Muscle of arm (tissue), 12 donors: ENCODE measurements around the gene FOXL3. TPM values are rescaled to one million over a fixed set of nuclear protein-coding genes. Genes with fewer than 3 reads are reported as not detected.

Experiments
- DNase-seq: peaks from one replicate; pipeline ENCODE4 v3.0.0-alpha.2; 2013
- polyA plus RNA-seq, 12 donors: library from polyadenylated mRNA; unstranded; fragments of 120-200 nt; gene quantifications; one replicate each; pipeline ENCODE4 v1.2.1, GENCODE V29; 2013; ENCODE audit not compliant: insufficient read length in 12 of 12

FOXL3 gene
- polyA plus RNA-seq, 12 donors = not detected

DNA sequence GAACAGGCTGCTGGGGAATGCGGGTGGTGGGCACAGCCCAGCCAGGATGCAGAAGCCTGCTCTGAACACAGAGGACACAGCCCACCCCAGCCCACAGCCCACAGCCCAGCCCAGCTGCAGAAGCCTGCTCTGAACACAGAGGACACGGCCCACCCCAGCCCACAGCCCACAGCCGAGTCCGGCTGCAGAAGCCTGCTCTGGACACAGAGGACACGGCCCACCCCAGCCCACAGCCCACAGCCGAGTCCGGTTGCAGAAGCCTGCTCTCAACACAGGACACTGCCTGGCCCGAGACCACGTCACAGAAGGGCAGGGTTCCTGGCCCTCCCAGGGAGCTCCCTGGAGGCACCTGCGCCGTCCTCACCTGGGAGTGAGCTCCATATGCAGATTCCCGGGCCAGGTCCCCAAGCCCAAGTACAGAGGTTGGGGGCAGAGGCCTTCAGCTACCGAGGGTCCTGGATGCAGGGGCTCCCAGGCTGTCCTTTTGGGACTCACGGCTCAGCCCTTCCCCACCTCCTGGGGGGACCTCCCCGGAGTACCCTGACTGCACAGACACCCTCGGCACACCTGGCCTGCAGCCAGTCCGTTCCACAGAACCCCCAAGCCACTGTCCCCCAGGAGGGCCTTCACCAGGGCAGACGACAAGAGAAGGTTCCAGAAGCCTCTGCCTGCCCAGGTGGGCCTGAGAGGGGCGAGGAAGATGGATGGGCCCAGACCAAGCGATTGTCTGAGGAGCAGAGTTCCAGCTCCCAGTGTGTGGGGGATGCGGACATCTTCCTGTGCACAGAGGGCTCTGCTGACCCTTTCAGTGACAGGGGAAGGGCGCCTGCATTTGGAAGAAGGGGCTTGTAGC lies 23.7 kb upstream of the FOXL3 start:
- no peak for DNase-seq

DNA sequence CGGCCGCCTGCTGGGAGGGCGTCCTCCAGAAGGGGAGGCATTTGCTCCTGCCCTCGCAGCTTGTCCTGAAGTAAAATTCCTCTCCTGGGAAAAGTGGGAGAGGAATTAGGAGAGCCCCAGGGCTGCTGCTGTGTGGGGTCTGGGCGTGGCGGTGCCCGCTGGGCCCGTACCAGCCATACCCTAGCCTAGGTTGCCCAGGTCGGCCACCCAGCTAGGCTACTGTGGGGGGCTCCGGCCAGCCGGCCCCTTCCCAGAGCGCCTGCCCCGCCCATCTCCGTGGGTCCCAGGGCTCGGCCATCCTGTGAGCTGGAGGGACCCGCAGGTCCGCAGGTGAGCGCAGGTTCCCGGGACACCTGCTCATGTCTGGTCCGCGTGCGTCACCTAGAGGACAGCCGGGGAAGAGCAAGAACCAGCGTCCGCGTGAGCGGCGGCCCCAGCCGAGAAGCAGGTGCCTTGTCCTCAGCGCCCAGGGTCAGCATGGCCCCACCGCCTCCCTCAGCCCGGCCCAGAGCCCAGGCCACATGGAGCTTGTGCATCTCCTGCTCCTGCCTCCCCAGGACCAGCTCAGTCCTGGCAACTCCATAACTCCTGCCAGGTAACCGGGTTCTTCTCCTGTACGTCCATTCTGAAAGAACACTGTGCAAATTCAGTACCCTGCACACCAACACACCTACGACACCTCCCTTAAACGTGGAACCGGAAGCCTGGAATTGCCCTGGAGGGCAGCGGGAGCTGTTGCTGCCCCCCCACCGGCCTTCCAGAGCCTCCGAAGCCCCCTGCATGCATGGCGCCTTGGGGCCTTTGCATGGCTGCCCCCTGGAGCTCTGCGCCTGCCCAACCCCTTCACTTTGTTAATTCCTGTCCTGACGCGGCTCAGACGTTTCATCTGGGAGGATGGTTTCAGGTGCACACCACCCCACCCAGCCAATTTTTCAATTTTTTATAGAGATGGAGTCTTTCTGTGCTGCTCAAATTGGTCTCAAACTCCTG lies 22.8 kb upstream of the FOXL3 start:
- DNase-seq = no peak

DNA sequence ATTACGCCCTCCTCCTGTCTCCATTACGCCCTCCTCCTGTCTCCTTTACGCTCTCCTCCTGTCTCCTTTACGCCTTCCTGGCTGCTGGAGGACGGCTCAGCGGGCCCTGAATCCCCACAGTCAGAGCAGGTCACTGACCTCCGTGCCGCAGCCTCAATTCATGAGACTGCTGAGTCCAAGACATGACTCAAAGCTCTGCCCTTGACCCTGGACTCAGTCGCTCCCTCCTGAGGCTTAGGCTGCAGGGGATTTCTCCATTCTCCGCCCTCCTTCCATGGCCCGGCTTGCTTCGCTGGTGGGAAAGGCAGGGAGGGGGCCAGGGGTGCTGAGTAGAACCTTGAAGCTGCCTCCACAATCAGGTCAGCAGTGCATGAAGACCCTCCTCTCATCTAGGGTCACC lies 21.0 kb upstream of the FOXL3 start:
- no peak for DNase-seq

DNA sequence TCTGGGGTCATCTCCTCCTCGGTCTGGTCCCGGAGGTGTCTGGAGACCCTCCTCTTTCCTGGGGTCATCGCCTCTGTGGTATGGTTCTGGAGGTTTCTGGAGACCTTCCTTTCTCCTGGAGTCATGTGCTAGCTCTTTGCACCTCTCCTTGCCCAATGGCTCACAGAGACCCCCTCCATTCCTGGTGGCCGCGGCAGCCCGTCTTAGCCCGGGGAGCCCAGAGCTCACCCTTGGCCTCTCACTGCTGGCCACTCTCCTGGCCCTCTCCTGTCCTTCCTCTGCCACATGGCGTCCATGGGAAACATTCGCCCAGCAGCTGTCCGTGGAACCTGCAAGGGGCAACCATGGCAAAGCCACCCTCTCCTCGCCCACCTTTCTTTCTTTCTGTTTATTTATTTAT lies 20.2 kb upstream of the FOXL3 start:
- DNase-seq = no peak

DNA sequence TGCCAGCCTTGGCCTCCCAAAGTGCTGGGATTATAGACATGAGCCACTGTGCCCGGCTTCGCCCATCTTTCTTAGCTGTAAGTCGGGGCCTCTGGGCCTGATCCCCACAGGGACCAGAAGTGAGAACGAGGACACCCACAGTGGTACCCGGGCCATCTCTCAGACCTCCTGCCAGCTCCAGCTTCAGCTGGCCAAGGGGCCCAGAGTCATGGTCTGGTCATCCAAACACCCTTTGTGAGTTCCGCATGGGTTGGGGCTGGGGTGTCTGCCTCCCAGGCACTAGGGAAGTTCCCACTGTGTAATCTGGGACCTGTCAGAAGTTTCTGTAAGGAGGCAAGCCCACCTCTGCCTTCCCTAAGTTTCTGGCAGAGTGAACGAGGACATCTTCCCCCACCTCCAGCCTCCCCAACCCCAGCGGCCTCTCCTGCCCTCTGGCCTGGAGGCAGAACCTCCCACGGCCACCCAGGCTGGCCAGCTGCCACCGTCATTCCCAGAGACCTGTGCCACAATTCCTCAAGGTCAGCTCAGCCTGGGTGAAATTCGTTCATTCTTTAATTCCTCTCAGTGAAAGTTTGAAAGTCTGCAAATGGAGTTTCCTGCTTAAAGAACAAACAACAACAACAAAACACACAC lies 19.5 kb upstream of the FOXL3 start:
- DNase-seq = no peak

DNA sequence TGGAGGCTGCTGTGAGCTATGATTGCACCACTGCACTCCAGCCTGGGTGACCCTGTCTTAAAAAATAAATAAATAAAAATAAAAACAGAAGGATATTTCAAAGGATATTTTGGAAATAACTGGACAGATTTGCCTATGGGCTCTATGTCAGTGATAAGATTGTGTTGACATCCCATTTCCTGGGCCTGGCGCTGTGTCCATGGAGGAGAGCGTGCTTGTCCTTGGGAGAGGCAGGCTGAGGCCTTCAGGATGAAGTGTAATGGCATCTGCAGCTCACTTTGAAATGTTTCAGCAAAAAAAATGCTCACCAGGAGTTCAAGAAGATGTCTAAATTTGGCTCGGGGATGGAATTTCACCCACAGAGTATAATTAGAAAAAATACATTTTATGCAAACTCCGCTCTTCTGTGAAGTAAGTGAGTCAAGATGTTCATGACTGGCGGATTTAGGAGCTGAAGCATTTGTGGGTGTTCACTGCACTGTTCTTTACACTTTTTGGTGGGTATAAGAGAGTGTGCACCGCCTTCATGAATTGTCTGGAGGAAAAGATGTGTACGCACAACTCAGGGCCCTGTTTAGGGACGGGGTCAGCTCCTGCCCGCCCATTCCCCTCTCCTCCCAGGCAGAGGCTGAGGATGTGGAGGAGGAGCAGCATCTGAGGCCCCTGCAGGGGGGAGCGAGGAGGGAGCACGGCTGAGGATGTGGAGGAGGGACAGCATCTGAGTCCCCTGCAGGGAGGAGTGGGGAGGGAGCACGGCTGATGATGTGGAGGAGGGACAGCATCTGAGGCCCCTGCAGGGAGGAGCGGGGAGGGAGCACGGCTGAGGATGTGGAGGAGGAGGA lies 18.5 kb upstream of the FOXL3 start:
- no peak for DNase-seq

DNA sequence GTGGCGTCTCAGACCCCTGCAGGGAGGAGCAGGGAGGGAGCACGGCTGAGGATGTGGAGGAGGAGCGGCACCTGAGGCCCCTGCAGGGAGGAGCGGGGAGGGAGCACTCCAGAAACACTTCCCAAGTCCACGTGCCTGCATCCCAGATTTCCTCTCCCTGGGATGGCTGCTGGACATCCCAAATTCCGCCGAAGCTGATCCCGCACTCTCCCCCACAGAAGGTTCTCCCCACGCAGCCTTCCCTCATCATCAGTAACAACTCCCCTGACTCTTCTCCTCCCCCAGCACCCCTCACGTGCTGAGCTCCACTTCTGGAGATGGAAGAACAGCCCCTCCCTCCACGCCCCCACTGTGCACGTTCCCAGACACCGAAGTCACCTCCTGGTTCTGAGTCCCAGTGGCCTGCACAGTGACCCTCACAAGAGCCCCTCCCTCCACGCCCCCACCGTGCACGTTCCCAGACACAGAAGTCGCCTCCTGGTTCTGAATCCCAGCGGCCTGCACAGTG lies 17.8 kb upstream of the FOXL3 start:
- DNase-seq = no peak

DNA sequence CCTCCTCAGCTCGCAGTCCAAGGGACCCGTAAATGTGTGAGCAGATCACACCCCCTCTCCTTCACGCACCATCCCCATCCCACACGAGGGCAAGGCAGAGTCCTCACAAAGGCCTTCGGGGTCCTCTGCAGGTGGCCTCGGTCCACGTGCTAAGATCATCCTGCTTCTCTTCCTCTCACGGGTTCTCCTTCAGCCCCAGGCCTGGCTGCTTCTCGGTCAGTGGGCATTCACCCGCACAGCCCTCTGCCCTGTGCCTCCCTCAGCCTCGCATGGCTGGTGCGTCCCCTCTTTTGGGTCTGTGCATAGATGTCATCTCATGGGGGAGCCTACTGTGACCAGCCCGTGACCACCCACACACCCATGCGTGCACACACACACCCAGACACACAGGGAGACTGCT lies 17.3 kb upstream of the FOXL3 start:
- DNase-seq = no peak

DNA sequence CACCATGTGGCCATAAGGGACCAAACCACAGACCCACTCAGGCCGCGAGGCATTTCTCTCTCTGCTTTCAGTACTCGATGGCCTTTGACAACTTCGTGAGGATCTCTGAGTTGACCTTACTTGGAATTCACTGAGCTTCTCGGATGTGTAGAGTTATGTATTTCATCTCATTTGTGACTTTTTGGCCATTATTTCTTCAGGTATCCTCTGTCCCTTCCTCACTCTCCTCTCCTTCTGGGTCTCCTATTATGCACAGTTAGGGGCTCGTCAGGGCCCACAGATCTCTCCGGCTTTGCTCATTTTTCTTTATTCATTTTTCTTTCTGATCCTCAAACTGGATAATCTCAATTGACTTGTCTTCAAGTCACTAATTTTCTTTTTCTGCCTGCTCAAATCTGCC lies 16.6 kb upstream of the FOXL3 start:
- no peak for DNase-seq

DNA sequence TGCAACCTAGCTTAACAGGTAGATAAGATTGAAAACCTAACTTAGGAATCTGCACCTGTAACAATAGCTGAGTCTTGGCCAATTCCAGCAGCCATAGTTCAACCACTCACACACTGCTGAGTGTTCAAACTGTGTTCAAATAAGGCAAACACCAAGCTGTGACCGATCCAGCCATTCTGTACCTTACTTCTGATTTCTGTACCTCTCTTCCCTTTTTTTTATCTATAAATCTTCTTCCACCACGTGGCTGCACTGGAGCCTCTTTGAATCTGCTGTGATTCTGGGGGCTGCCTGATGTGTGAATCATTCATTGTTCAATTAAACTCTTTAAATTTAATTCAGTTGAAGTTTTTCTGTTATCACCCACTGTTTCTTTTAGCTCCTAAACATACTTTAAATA lies 15.7 kb upstream of the FOXL3 start:
- DNase-seq = no peak

DNA sequence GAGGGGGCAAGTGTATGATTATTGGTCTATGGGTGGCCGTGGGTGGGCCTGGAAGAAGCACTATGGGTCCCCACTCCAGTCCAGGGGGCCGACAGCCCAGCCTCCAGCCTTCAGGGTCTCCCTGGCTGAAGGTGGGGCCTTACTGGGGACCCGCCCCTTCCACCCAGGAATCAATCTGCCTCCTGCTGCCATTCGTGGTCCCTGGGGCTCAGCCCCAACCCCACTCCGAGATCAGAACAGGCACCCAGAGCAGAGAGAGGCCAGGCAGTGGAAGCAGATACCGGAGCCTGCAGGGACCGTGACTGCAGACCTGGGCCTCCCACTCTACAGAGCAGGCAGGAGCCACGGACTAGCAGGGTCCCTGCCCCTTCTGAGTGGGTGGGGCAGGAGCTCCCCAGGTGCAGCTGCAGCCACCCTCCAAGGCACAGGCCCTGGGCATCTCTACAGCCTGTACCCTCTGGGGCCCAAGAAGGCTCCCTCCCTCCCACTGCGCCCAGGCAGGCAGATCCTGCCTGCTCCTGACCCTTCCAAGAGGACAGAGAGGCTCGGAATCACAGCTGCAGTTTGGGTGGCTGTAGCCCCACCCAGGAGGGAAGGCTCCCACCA lies 13.6 kb upstream of the FOXL3 start:
- DNase-seq = no peak

DNA sequence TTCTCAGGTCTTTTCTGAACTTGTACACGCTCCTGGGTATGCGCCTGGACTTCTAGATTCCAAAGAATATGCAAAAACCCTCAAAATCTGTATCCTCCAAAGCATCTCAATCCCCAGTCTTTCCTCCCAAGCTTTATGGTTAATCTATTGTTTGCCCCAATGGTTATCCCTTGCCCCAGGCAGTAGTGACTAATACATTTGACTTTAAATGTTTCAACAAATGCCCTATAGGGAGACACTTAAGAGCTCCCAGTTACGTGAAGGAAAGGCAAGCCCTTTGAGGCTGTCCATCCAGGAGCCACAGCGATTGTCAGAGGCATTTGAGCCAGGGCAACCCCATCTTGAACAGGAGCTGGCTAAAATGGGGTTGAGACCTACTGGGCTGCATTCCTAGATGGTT lies 12.7 kb upstream of the FOXL3 start:
- no peak for DNase-seq

DNA sequence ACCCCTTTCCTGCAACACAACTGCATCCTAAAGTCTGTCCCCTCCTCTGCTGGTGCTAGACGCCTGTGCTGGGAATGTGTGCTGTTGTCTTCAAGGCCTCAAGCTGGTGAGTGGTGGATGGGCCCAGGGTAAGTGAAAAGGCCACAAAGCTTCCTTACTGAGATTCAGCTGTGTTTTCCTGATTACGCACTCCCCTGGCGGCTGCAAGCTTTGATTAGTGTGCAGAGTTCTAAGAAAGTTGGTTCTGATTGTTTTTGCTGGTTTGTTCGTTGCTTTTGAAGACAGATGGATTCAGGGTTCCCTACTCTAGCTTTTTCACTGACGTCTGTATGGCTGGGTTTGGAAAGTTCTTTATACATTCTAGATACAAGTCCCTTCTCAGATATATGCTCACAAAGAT lies 11.9 kb upstream of the FOXL3 start:
- no peak for DNase-seq

DNA sequence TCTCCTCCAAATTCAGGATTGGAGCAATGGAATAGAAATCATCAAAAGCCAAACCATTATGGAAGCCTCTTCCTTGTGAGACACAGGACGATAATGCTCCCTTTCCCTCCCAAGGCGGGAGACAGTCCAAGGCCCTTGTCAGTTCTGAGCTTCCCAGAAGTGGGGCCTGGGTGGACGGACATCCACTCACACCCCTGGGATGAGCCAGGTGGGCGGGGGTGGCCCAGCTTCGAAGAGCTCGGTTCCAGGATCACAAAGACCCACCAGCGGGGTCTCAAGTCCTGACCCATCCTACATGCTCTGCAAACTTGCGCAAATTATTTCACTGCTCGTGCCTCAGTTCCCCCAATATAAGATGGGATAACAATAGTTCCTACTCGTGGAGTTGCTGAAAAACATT lies 10.1 kb upstream of the FOXL3 start:
- DNase-seq = no peak

DNA sequence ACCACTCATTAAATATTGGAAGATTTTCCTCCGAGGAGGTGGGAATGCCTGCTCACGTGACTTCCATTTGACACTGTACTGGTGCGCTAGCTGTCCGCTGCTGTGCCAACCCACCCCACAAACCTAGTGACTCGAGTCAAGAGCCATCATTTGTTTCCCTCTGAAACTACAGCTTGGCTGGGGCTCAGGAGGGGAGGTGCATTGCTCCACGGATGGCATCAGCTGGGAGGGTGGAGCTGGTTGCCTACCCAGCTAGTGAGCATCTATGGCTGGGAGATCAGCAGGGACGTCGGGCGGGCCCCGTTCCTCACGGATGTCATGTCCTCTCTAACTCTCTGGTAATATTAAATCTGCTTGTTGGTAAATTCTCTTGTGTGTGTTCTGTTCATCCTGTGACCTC lies 9.5 kb upstream of the FOXL3 start:
- no peak for DNase-seq

DNA sequence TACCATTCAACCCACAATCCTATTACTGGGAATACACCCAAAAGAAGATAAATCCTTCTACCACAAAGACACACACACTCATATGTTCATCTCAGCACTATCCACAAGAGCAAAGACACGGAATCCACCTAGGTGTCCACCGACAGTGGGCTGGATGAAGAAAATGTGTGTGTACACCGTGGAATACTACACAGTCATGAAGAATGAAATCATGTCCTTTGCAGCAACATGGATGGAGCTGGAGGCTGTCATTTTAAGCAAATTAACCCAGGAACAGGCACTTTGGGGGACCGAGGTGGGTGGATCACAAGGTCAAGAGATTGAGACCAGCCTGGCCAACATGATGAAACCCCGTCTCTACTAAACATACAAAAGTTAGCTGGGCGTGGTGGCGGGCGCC lies 8.3 kb upstream of the FOXL3 start:
- DNase-seq = no peak

DNA sequence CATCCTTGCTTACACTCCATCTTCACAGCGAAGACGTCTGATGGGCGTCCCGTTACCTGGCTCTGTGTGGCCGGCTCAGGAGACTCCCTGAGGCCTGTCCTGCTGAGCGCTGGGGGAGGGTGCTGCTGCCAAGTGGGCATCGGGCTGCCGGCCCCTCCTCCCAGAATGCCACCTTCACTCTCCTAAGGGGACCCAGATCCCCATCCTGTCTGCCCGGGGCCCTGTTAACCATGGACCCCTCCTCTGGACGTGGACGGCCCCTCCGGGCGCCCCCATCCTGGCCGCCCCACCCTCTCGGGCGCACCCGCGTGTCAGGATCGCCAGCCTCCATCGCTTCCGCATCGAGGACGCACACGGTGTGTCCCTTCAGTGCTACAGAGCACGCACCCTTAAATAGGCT lies 7.3 kb upstream of the FOXL3 start:
- no peak for DNase-seq

DNA sequence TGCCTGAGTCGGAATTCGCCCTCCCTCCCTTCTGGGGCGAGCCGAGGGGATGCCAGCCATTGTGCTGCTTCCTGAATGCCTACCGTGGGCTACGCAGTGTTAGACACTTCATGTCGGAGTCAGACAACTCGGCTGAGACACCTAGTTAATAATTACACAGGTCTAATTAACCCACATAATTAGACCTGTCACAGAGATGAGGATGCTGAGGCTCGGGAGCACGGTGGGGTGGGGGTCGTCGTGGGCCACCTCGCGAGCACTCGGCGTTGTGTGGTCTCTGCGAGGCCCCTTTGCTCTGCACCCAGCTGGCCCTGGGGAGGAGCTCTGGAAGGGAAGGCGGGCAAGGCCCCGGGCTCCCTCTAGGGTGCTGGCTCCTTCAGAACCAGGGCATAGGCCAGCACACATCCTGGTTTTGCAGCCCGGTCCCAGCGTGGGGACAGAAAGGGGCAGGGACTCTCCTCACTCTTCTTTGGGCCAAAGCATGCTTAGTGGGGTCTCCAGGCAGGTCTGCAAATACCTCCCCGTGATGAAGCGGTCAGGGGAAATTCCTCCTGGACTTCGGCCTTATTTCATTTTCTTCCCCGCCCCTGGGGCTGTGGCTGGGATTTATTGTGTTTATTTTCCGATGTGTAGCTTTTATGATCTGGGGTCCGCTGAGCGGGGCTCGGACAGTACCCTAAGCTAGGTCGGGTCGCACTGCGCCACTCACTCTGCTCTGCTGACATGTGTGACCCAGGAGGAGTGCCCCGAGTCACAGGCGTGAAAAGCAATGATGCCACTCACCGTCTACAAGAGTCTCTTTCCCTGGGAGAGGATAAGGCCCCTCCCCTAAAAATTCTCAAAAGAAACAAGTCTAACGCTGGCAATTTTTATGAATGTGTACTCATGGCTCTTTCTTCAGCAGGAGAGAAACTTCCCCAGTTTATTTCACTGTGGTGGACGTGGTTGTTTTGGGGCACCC lies 4.9 kb upstream of the FOXL3 start:
- DNase-seq = no peak

DNA sequence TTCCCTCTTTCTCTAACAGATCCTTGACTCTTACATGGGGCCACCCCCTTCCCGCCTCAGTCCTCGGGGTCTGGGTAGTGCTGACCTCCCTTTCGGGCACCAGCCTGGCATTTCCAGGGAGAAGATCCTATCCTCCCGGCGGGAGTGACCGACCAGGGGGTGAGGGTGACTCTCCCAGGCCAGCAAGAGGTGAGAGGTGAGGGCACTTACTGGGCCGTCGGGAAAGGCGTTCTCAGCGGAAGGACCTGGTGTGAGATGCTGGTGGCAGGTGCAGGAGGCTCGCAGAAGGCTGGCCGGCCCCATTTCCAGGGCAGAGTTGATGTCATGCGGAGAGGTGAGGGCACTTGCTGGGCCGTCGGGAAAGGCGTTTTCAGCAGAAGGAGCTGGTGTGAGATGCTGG lies 4.2 kb upstream of the FOXL3 start:
- DNase-seq = no peak

DNA sequence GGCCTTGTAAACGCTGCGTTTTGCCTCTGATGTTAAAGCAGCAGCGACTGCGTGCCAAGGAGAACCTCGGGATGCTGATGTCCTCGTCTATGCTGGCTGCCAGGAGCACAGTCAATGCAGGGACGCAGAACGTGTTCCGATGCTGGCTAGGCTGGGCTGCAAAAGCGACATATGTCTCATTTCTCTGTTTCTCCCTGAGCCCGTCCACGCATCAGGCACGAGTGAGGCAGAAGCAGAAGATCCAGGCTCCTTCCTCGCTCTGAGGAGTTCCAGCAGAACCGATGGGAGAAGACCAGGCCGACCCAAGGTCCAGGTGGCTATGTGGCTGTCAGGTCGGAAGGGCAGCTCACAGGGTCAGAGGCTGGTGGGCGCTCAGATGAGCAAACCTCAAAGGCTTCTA lies 3.7 kb upstream of the FOXL3 start:
- DNase-seq = no peak
